Measurements from ENCODE around the gene ANTXR1. TPM values are rescaled to one million over a fixed set of nuclear protein-coding genes. Genes with fewer than 3 reads are reported as not detected.
"Not testable (repeated sequence)": the region's sequence is repeated elsewhere in the genome, so short reads cannot be mapped to it uniquely, and the experiment has no call there.

Gene ANTXR1
- total and polyA plus RNA-seq, 2 experiments from 2014 or later, result 29.1 to 34.7 TPM

GRCh38 chr2:69173706-69174105 lies 160.7 kb downstream of the ANTXR1 start:
- DNase-seq (ENCODE audit: low spot score), result no peak
- Histone ChIP-seq H3K79me2 (no peaks in the 10 kb centered on the region), H3K4me1 (ENCODE audit: insufficient read depth) (peaks cover 25% of the 10 kb centered on the region), H2AFZ (no peak overlapping the region), H3K27ac (no peak overlapping the region), H3K36me3 (replicated peaks; ENCODE audit: insufficient read depth, low read depth) (no peaks in the 10 kb centered on the region), H3K4me2 (no peak overlapping the region), H4K20me1 (ENCODE audit: insufficient read depth, poor library complexity, severe bottlenecking) (no peaks in the 10 kb centered on the region), H3K4me3 (no peak overlapping the region), H3K9me2 (replicated peaks; ENCODE audit: insufficient read depth) (no peaks in the 10 kb centered on the region), H3K27me3 (no peaks in the 10 kb centered on the region), H3K9me3 (ENCODE audit: low read depth) (no peaks in the 10 kb centered on the region)
- TF ChIP-seq EZH2 (IDR thresholded peaks at IDR 0.05; ENCODE audit: borderline replicate concordance) (no peak), EZH2phosphoT487 (IDR thresholded peaks at IDR 0.05; ENCODE audit: low read depth, severe bottlenecking, unreplicated experiment) (no peak)
- 100% methylated on average over 1 of the region's 1 CpG for WGBS (ENCODE audit: low lambda C conversion rate, missing lambda C conversion rate)

GRCh38 chr2:69174211-69174610 lies 161.2 kb downstream of the ANTXR1 start:
- H2AFZ ChIP-seq; H3K4me3 ChIP-seq; H3K9me3 ChIP-seq (ENCODE audit: low read depth); H3K36me3 ChIP-seq (replicated peaks; ENCODE audit: insufficient read depth, low read depth); H3K79me2 ChIP-seq; H3K4me2 ChIP-seq; H4K20me1 ChIP-seq (ENCODE audit: insufficient read depth, poor library complexity, severe bottlenecking); H3K9me2 ChIP-seq (replicated peaks; ENCODE audit: insufficient read depth); DNase-seq (ENCODE audit: low spot score); H3K27me3 ChIP-seq; H3K27ac ChIP-seq: not testable (repeated sequence)
- WGBS (ENCODE audit: low lambda C conversion rate, missing lambda C conversion rate), result 96% methylated on average over 5 of the region's 5 CpGs
- peaks cover 25% of the 10 kb centered on the region for H3K4me1 ChIP-seq (ENCODE audit: insufficient read depth)

GRCh38 chr2:69175790-69176715 lies 163.1 kb downstream of the ANTXR1 start:
- Histone ChIP-seq H3K4me3 (no peak overlapping the region), H3K9me3 (ENCODE audit: low read depth) (no peaks in the 10 kb centered on the region), H3K27me3 (no peaks in the 10 kb centered on the region), H2AFZ (no peak overlapping the region), H3K79me2 (no peaks in the 10 kb centered on the region), H3K9me2 (replicated peaks; ENCODE audit: insufficient read depth) (no peaks in the 10 kb centered on the region), H4K20me1 (ENCODE audit: insufficient read depth, poor library complexity, severe bottlenecking) (no peaks in the 10 kb centered on the region), H3K27ac (peak overlapping the region; percentile 92), H3K4me2 (no peak overlapping the region), H3K4me1 (ENCODE audit: insufficient read depth) (peaks cover 20% of the 10 kb centered on the region), H3K36me3 (replicated peaks; ENCODE audit: insufficient read depth, low read depth) (no peaks in the 10 kb centered on the region)
- peak; percentile 32 for DNase-seq (ENCODE audit: low spot score)
- TF ChIP-seq CTCF (IDR thresholded peaks at IDR 0.05; ENCODE audit: poor library complexity) (no peak), EZH2 (IDR thresholded peaks at IDR 0.05; ENCODE audit: borderline replicate concordance) (no peak), EZH2phosphoT487 (IDR thresholded peaks at IDR 0.05; ENCODE audit: low read depth, severe bottlenecking, unreplicated experiment) (no peak)
- 66% methylated on average over 7 of the region's 7 CpGs for WGBS (ENCODE audit: low lambda C conversion rate, missing lambda C conversion rate)

GRCh38 chr2:69177063-69177771 lies 164.2 kb downstream of the ANTXR1 start:
- Histone ChIP-seq H3K36me3 (replicated peaks; ENCODE audit: insufficient read depth, low read depth) (no peaks in the 10 kb centered on the region), H3K4me1 (ENCODE audit: insufficient read depth) (peaks cover 12% of the 10 kb centered on the region), H4K20me1 (ENCODE audit: insufficient read depth, poor library complexity, severe bottlenecking) (no peaks in the 10 kb centered on the region), H3K27ac (peak overlapping the region; percentile 92), H3K9me3 (ENCODE audit: low read depth) (no peaks in the 10 kb centered on the region), H3K4me2 (peak overlapping the region; percentile 54), H3K27me3 (no peaks in the 10 kb centered on the region), H3K4me3 (no peak overlapping the region), H2AFZ (no peak overlapping the region), H3K79me2 (no peaks in the 10 kb centered on the region), H3K9me2 (replicated peaks; ENCODE audit: insufficient read depth) (no peaks in the 10 kb centered on the region)
- DNase-seq (ENCODE audit: low spot score), result peak; percentile 72
- WGBS (ENCODE audit: low lambda C conversion rate, missing lambda C conversion rate), result 53% methylated on average over 16 of the region's 16 CpGs
- no peak for TF ChIP-seq CTCF (IDR thresholded peaks at IDR 0.05; ENCODE audit: poor library complexity)
- TF ChIP-seq EZH2phosphoT487 (IDR thresholded peaks at IDR 0.05; ENCODE audit: low read depth, severe bottlenecking, unreplicated experiment), result no peak
- no peak for TF ChIP-seq EZH2 (IDR thresholded peaks at IDR 0.05; ENCODE audit: borderline replicate concordance)

Data from hepatocyte (in vitro differentiated cells).